GM18502 (cell line): Measurements from ENCODE around the gene GLIS1.

ENCODE experiments used
- ATAC-seq: cut with Tn5 transposase; IDR thresholded peaks from one replicate; pipeline ENCODE4 v1.9.1; 2021; ENCODE audit warnings: mild to moderate bottlenecking; ENCODE audit not compliant: unreplicated experiment, poor library complexity

The GLIS1 gene

DNA sequence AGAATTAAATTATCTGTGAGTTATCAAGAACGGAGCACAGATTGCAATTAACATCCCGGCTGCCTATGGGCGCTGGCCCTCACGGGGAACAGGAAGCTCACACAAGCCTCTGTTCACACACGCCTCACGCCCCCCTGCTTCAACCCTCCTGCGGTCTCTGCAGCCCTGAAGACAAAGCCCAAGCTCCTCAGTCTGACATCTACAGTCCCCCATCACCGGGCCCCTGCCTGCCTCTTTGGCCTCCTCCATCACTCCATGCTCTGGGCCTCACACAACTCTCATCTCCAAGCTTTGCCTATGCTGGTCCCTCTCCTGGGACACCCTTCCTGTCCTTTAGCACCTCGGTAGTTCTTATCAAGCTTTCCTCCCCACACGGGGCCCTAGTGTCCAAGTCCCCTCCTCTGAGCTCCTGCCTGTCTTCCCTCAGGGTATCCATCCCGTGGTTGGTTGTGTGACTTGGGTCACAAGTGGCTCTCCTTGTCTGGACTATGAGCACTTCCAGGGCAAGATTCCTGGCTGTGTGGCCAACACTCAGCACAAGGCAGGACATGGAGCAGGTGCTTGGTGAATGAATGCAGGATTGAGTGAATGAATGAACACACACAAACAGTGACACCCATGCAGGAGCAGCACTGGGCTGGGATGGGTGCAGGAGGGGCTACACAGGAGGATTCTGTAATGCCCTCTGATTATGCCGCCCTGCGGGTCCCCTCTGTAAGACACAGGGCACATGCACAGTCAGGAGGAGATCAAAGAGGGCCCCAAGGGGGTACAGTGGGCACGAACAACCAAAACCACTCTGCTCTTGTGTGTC lies 163.6 kb downstream of the GLIS1 start:
- no peak for ATAC-seq

DNA sequence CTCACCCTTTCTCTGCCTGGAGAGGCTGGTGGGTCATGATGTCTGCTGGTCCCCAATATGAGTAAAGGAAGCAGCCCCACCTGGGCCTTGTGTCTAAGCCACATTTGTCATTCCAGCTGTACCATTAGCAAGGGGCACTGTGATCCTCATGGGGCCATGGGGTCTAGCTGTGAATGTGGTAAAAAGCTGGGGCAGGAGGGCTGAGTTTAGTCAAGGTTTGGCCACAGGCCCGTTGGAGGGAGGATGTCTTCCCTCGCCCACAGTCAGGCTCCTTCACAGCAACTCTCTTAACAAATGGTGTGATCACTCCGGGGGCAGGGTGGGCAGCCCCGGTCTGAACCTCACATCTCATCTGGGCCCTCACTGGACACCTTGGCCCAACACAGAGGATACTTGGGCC lies 164.3 kb downstream of the GLIS1 start:
- ATAC-seq = no peak

DNA sequence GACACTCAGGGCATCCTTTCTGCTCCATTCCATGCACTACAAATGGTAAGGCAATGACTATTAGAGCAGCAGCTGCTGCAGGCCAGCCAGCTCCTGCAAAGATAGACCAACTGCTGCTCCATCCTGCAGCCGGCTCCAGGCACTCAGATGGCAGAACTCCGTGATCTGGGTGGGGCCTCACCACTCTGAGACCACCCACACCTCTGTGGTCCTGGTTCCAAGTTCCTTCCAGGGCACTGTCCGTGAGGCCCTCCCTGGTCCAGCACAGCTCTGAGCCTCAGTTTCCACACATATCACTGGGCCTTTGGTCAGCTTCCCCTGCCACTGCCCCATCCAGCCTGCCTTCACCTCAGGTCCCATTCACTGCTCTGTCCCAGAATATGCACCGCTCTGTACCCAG lies 165.0 kb downstream of the GLIS1 start:
- ATAC-seq = no peak

DNA sequence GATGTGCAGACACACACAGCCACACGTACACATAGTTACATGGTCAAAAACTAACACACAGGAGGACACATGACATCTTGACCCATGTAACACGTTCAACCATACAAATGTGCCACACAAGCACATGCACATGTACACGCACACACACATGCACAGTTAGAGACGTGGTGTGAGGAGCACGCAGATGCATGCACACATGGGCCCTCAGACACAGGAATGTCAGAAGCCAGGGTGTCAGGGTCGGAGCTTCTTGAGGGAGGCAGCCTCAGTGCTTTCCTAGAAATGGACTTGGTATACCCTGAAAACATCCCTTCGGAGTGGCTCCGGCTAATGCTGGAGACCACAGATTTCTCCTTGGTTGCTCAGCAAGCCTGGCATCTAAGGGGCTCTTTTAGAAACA lies 165.4 kb downstream of the GLIS1 start:
- no peak for ATAC-seq

DNA sequence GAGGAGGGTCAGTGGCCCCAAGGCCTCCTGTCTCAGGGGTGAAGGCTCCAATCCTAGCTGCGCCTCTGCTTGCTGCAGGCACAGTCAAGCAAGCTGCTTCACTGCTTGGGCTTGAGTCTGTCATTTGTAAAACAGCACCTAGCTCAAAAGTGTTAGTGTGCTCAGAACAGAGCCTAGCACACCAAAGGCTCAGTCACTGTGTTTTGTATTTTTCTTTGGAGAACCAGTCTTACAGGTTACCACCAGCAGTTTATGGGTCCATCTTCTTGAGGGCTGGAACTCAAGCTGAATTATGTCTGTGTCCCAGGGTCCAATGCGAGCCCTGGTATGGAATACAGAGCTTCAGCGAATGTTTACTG lies 166.2 kb downstream of the GLIS1 start:
- no peak for ATAC-seq

DNA sequence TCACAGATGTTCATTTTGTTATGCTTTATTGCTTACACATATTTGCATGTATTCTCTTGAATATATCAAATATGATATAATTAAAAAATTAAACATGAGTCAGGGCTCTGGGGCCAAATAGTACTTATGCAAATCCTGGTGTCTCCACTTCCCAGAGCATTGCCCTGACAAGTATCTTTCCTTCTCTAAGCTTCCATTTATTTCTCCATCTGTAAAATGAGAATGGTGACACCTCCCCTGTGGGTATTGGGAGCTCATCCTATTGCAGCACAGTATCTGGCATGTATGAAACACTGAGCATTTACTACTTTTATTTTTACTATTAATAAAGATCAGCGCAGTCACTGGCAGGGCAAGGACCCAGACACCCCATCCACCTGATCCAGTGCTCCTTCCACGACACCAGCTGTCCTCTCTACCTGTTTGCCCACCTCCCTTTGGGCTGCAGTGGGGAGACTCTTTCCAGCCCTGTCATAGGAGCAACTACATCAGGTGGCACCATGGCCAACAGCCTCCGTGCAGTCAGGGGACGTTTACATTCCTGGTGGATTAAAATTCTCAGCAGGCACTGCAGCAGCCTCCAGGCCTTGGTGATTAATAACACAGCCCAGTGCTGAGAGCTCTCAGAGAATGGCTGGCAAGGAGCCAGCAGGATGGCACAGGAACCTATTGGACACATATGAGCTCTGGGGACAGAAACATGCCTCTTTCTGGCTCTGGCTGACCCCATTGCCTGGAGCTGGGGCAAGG lies 166.7 kb downstream of the GLIS1 start:
- ATAC-seq = no peak

DNA sequence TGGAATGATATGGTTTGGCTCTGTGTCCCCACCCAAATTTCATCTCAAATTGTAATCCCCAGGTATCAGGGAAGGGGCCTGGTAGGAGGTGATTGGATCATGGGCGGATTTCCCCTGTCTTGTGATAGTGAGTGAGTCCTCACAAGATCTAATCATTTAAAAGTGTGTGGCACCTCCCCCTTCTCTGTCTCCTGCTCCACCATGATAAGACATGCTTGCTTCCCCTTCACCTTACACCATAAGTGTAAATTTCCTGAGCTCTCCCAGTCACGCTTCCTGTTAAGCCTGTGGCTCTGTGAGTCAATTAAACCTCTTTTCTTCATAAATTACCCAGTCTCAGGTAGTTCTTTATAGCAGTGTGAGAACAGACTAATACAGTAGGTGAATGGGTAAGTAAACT lies 170.4 kb downstream of the GLIS1 start:
- no peak for ATAC-seq

DNA sequence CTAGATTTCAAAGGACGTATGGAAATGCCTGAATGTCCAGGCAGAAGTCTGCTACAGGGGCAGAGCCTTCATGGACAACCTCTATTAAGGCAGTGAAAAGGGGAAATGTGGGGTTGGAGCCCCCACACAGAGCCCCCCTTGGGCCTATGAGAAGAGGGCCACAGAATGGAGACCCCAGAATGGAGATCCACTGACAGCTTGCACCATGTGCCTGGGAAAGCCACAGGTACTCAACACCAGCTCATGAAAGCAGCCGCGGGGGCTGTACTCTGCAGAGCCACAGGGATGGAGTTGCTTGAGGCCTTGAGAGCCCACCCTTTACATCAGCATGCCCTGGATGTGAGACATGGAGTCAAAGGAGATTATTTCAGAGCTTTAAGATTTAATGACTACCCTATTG lies 171.1 kb downstream of the GLIS1 start:
- ATAC-seq = no peak

DNA sequence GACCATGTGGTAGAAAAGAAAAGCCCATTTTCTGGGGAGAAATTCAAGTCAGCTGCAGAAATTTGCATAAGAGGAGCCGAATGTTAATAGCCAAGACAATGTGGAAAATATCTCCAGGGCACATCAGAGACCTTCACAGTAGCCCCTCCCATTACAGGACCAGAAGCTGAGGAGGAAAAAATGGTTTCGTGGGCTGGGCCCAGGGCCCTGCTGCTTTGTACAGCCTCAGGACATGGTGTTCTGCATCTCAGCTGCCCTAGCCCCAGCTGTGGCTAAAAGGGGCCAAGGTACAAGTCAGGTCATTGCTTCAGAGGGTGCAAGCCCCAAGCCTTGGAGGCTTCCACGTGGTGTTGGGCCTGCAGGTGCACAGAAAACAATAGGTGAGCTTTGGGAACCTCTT lies 171.5 kb downstream of the GLIS1 start:
- ATAC-seq = no peak

DNA sequence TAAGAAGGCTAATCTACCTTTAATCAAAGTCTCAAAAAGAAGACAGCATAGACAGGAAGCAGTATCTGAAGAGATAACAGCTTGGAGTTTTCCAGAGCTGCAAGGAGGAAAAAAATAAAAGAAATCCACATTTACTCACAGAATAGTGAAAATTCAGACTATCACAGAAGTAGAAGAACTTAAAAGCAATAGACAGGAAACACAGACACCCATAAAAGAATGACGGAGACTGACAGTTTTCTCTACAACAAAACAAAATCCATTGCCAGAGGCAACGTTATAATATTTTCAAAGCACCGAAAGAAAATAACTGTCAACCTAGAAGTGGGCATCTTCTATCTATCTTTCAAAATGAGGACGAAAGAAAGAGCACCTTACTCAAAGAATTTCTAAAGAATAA lies 175.4 kb downstream of the GLIS1 start:
- no peak for ATAC-seq

DNA sequence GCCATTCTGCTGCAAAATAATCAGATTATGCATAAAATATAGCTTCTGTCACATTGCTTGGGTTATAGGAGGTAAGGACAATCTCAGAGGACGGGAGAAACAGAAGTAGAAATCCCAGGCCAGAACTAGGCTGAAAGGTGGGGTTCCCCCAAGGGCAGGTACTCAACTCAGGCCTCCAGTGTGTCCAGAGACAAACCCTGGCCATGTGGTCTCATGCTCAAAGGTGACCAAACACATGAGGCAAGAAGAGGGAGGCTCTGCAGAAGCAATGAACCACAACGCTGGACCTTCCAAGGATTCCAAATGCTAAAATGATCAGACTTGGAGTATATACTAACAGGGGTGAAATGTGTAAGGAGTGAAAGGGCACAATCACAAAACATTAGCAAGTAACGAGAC lies 176.0 kb downstream of the GLIS1 start:
- no peak for ATAC-seq

DNA sequence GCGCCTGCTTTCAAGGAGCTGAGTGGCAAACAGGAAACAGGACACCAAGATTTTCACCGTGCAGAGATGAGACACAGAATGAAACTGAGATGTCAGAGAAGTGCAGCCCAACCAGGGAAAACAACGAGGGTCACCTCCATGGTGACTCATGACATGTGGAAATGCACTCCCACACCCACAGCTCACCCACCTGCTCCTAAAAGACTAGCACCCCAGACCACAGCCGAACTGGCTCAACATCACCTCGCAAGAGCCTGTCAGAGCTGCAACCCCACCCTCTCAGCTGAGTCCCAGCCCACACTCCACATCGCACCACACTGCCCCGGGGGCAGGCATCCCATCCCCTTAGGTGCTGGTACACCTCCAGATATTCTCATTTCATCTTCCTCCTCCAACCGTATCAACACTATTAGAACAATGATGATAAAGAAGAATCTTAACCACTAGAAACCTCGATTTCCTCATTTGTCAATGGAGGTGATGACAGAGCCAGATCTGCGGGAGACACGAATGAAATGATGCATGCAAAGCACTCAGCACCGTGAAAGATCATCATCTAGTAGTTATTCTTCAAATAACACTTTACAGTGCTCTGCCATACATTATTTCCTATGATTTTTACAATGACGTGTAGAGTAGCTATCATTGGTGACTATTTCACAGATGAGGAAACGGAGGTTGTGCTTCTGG lies 176.5 kb downstream of the GLIS1 start:
- ATAC-seq = no peak

DNA sequence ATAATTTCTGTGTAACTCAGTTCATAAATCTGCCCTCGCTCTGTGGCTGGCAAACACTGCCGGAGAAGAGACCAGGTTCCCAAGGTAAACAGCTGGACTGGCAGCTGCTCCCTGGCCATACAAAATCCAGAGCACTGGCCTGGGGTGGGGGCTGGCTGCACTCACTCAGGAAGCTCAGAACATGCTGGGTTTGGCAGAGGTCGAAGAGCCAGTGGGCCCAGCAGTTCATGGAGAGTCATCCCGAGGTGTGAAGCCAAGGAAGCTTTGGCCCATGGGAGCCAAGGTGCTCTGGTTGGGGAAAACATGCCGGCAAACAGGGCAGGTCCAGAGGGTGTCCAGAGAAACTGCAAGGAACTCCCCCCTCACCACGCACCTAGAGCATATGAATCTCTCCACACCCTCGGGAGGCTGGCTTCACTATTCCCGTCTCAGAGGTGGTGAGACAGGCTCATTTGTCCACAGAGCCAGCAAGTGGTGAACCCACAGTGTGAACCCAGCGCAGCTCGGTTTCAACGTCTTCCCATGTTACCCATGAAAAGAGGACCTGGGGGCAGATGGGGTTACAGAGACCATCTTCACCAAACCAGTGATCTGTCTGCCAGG lies 177.4 kb downstream of the GLIS1 start:
- ATAC-seq = no peak

DNA sequence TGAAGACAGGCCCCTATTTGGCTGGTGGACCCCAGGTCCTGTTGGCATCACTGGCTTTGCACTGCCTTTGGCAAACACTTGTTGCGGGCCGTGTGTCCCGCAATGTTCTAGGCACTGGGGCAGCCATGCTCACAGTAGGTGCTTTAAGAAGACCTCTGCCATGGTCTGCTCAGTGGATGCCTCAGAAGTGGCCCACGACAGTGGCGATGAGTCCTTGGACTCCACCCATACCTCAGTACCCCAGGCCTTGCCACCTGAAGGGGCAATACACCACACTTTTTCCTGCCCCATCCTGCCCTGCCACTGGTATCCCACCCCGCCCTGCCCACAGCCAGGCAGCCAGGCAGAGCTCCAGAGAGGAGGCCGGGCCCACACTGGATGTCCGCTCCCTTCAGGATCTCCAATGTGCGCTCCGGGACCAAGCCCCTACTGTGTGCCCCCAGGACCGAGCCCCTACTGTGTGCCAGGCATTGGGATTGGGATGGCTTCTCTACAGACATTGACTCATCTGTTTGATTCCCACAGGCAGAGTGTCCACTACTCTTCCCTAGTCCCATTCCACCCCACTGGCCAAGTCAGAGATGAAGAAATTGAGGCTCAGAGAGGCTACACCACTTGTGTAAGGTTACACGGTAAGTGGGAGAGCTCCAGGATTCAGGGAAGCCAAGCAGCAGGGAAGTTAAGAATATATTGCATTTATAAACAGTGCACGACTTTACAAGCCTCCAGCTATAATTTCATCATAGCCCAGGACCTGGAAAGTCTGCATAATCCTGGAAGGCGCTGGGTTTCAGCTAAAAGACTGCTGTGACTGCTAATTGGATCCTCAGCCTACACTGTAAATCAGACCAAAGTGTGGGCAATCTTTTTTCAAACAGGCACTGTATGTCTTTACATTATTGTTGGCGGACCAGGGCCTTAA lies 178.1 kb downstream of the GLIS1 start:
- ATAC-seq = no peak

DNA sequence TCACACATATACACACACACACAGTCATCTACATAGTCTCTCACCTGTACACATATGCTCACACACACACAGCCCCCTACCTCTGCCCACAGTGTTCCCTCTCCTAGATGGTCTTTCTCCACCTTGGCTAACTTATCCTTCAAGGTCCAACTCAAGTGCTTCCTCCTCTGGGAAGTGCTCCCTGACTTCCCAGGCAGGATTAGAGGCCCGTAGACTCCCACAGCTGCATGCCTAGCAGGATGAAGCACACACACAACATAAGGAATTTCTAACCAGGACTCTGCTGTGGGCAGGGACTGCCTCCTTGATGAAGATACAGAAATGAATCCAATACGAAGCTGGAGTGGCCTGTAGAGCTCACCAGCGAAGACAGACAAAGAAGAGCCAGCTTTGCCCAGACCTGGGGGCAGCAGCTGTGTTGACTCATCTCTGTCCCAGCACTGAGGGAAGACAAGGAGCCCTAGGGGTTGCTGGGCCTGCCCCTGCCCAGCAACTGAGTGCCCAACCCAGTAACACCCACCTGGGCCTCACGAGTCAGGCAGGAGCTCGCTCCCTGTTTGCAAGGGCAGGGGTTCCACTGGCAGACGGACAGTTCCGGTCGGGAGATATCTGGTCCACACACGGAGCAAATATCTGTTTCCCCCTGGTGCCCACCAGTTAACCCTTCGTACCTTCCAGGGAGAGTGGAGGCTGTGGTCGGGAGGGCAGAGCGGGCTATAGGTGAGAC lies 178.9 kb downstream of the GLIS1 start:
- no peak for ATAC-seq

DNA sequence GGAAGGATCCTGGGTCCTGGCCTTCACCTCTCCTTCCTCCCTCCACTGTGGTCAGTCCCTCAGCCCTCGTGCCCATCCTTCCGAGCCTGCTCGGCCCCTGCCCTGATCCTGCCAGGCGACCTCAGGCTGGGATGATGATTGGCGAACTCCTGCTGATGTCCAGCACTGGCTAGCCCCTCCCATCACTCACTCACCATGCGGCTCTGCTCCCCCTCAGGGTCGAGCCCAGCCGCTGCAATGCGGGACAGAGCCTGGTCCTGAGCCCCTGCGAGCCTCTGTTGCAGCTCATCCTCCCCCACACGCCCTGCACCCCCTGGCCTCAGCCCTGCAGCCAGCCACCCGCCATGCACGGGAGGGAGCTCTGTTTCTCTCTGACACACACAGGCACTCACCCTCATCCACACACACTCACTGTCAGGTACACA lies 179.6 kb downstream of the GLIS1 start:
- ATAC-seq = no peak

DNA sequence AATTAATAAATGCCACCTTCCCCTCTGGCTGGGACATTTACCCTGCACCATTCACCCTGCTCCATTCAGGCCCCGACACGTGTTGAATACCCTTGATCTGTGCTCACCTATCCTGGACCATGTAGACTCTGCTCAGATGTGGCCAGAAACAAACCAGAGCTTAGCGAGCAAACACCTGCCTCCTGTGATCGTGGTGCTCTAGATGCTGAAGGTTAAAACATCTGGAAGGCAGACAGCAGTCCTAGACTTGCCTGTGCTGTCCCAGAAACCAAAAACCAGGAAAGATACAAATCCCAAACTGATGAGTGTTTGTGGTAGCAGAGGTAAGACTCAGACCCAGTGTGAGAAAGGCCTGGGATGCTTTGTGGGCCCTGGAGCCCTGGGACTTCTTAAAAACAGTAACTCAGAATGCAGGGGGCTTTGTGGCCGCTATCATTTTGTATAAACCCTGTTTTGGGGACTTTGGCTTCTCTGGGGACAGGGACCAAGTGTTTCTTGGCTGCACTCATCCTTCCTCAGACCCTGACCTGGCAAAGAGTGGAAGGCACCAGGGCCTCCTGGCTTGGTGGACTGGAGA lies 180.1 kb downstream of the GLIS1 start:
- ATAC-seq = no peak

DNA sequence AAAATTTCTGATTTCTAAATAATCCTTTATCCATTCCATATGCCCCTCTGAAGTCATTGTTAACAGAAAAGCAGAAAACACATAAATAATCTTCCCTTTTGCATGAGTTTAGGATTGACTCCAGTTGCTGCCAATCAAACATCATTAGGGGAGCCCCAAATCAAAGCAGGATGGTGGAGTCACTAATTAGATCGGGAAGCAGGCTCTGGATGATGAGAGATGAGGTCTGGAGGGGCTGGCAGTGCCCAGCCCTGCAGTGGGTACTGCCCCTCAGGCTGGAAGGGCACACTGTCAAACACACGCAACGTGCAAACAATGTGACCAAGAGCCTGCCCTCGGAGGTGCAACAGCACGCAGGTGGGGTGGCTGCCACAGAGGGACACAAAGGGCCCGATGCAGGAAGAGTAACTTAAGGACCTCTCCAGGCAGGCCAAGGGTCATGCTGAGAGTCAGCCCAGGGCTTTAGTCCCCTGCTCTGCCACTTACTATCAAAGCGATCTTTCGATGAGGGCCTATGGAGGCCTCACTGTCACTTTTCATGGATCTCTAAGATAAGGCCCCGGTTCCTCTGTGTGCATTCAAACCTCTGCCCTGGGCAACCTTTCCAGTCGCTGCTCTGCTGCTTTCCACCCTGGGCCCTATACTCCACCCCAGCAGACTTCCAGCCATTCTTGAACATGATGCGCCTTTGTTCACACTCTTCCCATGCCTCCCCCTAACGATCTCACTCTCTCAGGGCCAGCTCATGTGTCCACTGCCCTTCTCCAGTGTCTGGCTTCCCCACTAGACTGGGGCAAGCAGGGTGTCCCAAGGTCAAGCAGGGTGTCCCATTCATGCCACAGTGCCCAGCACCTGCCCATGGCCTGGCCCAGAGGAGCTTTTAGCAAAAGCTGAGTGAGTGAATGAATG lies 180.9 kb downstream of the GLIS1 start:
- ATAC-seq = no peak
